DOHH2 (cell line): Measurements from ENCODE around the gene FBXO48.

Source experiments
- H3F3A ChIP-seq: fragments of 200-600 bp; sonication (generic), shearing (Covaris generic); 2 replicates; pipeline ENCODE4 v1.6.0; 2016; ENCODE audit warnings: antibody characterized with exemption, mild to moderate bottlenecking; ENCODE audit not compliant: control insufficient read depth, insufficient read depth
- H3K27ac ChIP-seq: fragments of 200-600 bp; sonication (generic); 2 replicates; pipeline ENCODE4 v1.5.1; 2014; ENCODE audit warnings: low read depth, mild to moderate bottlenecking, low read length, moderate library complexity
- H3K27me3 ChIP-seq: fragments of 200-600 bp; sonication (generic); 2 replicates; pipeline ENCODE4 v1.6.1; 2014; ENCODE audit warnings: mild to moderate bottlenecking, low read length, mixed read lengths; ENCODE audit not compliant: control insufficient read depth
- H3K36me3 ChIP-seq: fragments of 200-600 bp; sonication (generic); 2 replicates; pipeline ENCODE4 v1.6.1; 2014; ENCODE audit warnings: mild to moderate bottlenecking, low read length, moderate library complexity, mixed read lengths; ENCODE audit not compliant: control insufficient read depth
- H3K4me1 ChIP-seq: fragments of 200-600 bp; sonication (generic); 2 replicates; pipeline ENCODE4 v1.6.1; 2014; ENCODE audit warnings: mild to moderate bottlenecking, low read length, mixed read lengths; ENCODE audit not compliant: control insufficient read depth
- H3K4me2 ChIP-seq: fragments of 200-600 bp; sonication (generic); 2 replicates; pipeline ENCODE4 v1.6.0; 2014; ENCODE audit warnings: mild to moderate bottlenecking, low read length, moderate library complexity
- H3K4me3 ChIP-seq: fragments of 200-600 bp; sonication (generic); 2 replicates; pipeline ENCODE4 v1.5.1; 2014; ENCODE audit warnings: mild to moderate bottlenecking, low read length, mixed read lengths
- H3K79me2 ChIP-seq: fragments of 200-600 bp; sonication (generic); 2 replicates; pipeline ENCODE4 v1.6.1; 2014; ENCODE audit warnings: mild to moderate bottlenecking, low read length, mixed read lengths; ENCODE audit not compliant: control insufficient read depth
- H3K9me2 ChIP-seq: fragments of 200-600 bp; sonication (generic); replicated peaks from 2 replicates; pipeline ENCODE4 v1.6.1; 2014; ENCODE audit warnings: mild to moderate bottlenecking, low read length, mixed read lengths; ENCODE audit not compliant: control insufficient read depth
- H3K9me3 ChIP-seq: fragments of 200-600 bp; sonication (generic); 2 replicates; pipeline ENCODE4 v1.6.1; 2014; ENCODE audit warnings: antibody characterized with exemption, low read length, mixed read lengths; ENCODE audit not compliant: control insufficient read depth, insufficient read depth
- H4K20me1 ChIP-seq: fragments of 200-600 bp; sonication (generic); 2 replicates; pipeline ENCODE4 v1.6.0; 2014; ENCODE audit warnings: low read depth, mild to moderate bottlenecking, antibody characterized with exemption, low read length, moderate library complexity; ENCODE audit not compliant: control insufficient read depth, insufficient read depth
- CTCF ChIP-seq: fragments of 200-600 bp; sonication (generic); IDR thresholded peaks from one replicate; pipeline ENCODE4 v1.5.1; 2014; ENCODE audit warnings: antibody characterized with exemption, mild to moderate bottlenecking, low read depth, low read length; ENCODE audit not compliant: poor library complexity, severe bottlenecking
- EZH2phosphoT487 ChIP-seq: fragments of 200-600 bp; sonication (generic); IDR thresholded peaks from 2 replicates; pipeline ENCODE4 v1.6.1; 2017; ENCODE audit warnings: borderline replicate concordance, mild to moderate bottlenecking, antibody characterized with exemption, low read length, moderate library complexity, mixed read lengths

The FBXO48 gene

GRCh38 chr2:68505603-68506159 is 38.6 kb upstream of the FBXO48 start:
- no peaks in the 10 kb centered on the region for H3K79me2 ChIP-seq
- TF ChIP-seq EZH2phosphoT487 = no peak
- TF ChIP-seq CTCF = no peak
- no peaks in the 10 kb centered on the region for H3K27me3 ChIP-seq
- peaks cover 3% of the 10 kb centered on the region; the same call in 1 of the 2 replicates for H3K36me3 ChIP-seq
- H3K4me3 ChIP-seq = no peak overlapping the region
- no peaks in the 10 kb centered on the region for H3F3A ChIP-seq
- H3K9me2 ChIP-seq = no peaks in the 10 kb centered on the region
- no peaks in the 10 kb centered on the region for H3K9me3 ChIP-seq
- H3K4me2 ChIP-seq = no peak overlapping the region
- no peak overlapping the region for H3K27ac ChIP-seq
- no peaks in the 10 kb centered on the region for H4K20me1 ChIP-seq
- H3K4me1 ChIP-seq = no peaks in the 10 kb centered on the region

- H3K27me3 ChIP-seq = no peaks in the 10 kb centered on the region
- no peaks in the 10 kb centered on the region for H3F3A ChIP-seq
- no peak overlapping the region for H3K27ac ChIP-seq
- TF ChIP-seq CTCF (no peak), EZH2phosphoT487 (no peak)
- H3K79me2 ChIP-seq = no peaks in the 10 kb centered on the region
- no peaks in the 10 kb centered on the region for H3K36me3 ChIP-seq
- H3K9me3 ChIP-seq = no peaks in the 10 kb centered on the region
- no peak overlapping the region for H3K4me3 ChIP-seq
- no peaks in the 10 kb centered on the region for H3K9me2 ChIP-seq
- H3K4me1 ChIP-seq = no peaks in the 10 kb centered on the region
- no peaks in the 10 kb centered on the region for H4K20me1 ChIP-seq
- H3K4me2 ChIP-seq = no peak overlapping the region
Measured at GRCh38 chr2:68501768-68502167, 34.7 kb upstream of the FBXO48 start.

GRCh38 chr2:68500649-68501048 is 33.6 kb upstream of the FBXO48 start:
- Histone ChIP-seq H3K9me3 (no peaks in the 10 kb centered on the region), H3K4me2 (no peak overlapping the region), H3K4me3 (no peak overlapping the region), H3F3A (no peaks in the 10 kb centered on the region), H3K4me1 (no peaks in the 10 kb centered on the region), H3K79me2 (no peaks in the 10 kb centered on the region), H3K27ac (no peak overlapping the region), H4K20me1 (no peaks in the 10 kb centered on the region), H3K36me3 (no peaks in the 10 kb centered on the region), H3K27me3 (no peaks in the 10 kb centered on the region), H3K9me2 (no peaks in the 10 kb centered on the region)
- TF ChIP-seq EZH2phosphoT487 (no peak), CTCF (no peak)
